HG03139 (cell line): ENCODE results near the gene LTB.
"Not testable (repeated sequence)": the region's sequence is repeated elsewhere in the genome, so short reads cannot be mapped to it uniquely, and the experiment has no call there.

ENCODE experiments used
- ATAC-seq: cut with Tn5 transposase; IDR thresholded peaks from one replicate; pipeline ENCODE4 v1.9.1; 2021; ENCODE audit not compliant: unreplicated experiment

LTB gene

GRCh38 chr6:31609519-31610406, 27.5 kb upstream of the LTB start:
- no peak for ATAC-seq

DNA sequence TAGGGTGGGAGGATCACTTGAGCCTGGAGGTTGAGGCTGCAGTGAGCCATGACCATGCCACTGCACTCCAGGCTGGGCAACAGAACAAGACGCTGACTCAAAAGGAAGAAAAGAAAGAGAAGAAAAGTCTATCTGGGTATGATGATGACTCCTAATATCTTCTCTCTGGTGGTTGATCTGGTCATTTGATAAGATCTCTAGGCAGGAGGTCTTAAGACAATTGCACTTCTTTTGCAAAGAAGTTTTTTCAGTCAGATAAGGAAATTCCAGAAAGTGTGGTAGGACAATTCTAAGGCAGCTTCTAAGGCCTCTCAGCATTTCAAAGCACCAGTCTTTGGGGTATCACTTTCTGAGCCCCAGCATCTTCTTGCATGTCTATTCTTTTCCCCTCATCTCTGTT, 25.1 kb upstream of the LTB start:
- ATAC-seq = no peak

- no peak for ATAC-seq
Observed at GRCh38 chr6:31597006-31597405, 14.8 kb upstream of the LTB start.

DNA sequence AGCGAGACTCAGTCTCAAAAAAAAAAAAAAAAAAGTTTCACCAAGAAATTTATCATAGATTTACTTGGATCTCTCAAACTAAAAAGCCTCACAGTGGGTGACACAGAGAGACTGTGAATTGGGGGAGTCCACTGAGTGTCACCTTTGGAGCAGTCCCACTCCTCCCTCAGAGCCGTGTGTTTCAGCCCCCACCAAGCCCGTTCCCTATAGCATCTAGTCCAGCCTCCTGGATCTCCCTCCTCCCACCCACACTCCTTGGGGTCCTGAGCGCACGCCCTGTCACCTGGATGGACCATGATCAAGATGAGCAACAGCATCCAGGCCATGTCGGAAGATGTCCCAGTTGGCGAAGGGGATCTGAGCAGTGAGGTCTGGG, 10.2 kb upstream of the LTB start:
- no peak for ATAC-seq

DNA sequence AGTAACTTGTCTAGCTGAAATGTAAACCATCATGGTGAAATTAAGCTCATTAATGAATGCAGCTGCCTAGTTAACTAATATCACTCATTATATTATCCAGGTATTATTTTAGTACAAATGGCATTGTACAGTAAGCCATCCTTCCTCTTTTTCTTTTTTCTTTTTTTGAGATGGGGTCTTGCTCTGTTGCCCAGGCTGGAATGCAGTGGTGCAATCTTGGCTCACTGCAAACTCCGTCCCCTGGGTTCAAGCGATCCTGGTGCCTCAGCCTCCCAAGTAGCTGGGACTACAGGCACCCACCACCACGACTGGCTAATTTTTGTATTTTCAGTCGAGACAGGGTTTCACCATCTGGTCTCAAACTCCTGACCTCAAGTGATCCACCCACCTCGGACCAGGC, 8.5 kb upstream of the LTB start:
- ATAC-seq = not testable (repeated sequence)

- ATAC-seq = no peak
Observed at GRCh38 chr6:31588871-31589650, 6.8 kb upstream of the LTB start.

DNA sequence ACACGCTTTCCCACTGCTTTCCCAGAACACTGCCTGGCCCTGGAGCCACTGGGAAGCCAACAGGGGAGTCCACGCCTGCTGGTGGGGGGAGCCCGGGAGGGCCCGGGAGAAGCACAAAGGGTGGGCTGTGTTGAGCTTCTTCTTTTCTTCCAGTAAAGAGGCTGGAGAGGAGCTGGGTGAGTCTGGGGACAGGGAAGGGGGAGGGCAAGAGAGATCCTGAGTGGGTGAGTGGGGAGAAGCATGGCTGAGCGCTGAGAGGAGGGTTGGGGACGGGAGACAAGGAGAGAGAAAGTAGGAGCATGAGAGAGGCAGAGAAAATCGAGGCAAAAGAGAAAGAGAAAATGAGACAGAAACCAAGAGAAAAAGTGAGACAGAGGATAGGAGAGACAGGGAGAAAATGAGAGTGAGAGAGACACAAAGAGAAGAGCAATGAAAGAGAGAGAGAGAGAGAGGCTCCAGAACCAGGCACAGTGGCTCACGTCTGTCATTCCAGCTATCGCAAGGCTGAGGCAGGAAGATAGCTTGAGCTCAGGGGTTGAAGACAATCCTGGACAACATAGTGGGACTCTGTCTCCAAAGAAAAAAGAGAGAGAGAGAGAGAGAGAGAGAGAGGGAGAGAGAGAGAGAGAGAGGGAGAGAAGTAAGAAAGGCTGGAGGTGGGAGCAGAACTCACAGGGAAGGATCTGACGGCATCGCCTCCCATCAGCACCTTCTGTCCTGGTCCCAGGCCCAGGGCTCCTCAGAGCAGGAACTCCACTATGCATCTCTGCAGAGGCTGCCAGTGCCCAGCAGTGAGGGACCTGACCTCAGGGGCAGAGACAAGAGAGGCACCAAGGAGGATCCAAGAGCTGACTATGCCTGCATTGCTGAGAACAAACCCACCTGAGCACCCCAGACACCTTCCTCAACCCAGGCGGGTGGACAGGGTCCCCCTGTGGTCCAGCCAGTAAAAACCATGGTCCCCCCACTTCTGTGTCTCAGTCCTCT, 5.9 kb upstream of the LTB start:
- ATAC-seq = no peak

- ATAC-seq = no peak
Observed at GRCh38 chr6:31586599-31587281, 4.5 kb upstream of the LTB start.

- ATAC-seq = no peak
Observed at GRCh38 chr6:31586008-31586407, 3.8 kb upstream of the LTB start, which contains the start of gene LST1. LST1 (plus strand) TSS chr6:31586277; CDS start chr6:31587300, 1,023 bp downstream.

GRCh38 chr6:31585491-31585890, 3.3 kb upstream of the LTB start:
- no peak for ATAC-seq

DNA sequence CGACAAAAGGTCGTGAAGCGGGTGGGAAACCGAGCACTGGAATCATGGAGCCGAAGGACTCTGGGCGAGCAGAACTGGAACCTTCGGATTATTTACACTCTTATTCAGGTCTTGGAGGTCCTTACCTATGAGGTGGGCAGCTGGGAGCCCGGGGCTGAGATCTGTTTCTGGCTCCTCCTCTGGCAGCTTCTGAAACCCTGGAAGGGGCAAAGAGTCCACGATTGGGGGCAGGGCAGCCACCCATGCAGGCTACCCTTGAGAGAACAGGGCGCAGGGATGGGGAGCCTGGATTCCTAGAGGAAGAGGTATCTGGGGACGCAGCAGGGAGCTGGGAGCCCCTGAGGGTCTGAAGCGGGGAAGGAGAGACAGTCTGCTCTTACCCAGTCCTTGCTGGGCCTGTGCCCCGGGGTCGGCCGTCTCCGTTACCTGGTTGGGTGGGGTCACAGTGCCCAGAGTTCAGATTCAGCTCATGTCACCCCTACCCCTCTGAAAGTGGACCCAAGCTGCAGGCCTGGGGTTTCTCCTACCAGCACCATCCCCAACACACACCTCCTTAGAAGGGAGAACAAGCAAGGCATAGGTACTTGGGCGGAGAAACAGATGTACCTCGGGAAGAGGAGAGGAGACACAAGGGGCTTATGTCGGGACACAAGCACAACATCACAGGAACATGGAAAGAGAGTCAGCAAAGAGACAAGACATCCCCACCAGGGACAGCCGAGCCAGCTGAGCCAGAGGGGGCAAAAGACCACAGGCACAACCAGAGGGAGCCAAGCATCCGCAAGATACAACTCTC, 592 bp downstream of the LTB start:
- no peak for ATAC-seq

DNA sequence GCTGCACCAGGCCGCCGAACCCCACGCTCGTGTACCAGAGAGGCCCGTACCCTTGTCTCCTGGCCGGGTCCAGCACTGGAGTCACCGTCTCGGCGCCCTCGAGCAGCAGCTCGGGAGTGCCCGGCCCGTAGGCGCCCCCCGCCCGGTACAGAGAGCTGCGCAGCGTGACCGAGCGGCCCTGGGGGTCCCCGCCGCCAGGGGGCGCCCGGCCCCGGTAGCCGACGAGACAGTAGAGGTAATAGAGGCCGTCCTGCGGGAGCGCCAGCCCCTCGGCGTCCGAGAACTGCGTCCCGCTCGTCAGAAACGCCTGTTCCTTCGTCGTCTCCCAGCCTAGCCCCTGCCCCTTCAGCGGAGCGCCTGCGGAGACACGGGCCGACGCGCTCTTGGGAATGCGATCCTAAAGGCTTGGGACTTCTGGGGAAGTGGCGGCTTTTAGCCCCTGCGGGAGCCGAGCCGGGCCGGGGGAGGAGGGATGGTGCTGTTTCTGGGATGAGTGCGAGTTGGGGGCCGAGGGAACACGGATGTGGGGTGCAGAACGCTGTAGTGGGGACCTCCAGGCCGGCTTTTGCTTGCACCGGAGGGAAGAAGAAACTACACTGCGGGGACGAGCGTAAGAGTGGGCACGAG, 1.3 kb downstream of the LTB start:
- no peak for ATAC-seq

- no peak for ATAC-seq
Observed at GRCh38 chr6:31580438-31580740, 1.8 kb downstream of the LTB start.

DNA sequence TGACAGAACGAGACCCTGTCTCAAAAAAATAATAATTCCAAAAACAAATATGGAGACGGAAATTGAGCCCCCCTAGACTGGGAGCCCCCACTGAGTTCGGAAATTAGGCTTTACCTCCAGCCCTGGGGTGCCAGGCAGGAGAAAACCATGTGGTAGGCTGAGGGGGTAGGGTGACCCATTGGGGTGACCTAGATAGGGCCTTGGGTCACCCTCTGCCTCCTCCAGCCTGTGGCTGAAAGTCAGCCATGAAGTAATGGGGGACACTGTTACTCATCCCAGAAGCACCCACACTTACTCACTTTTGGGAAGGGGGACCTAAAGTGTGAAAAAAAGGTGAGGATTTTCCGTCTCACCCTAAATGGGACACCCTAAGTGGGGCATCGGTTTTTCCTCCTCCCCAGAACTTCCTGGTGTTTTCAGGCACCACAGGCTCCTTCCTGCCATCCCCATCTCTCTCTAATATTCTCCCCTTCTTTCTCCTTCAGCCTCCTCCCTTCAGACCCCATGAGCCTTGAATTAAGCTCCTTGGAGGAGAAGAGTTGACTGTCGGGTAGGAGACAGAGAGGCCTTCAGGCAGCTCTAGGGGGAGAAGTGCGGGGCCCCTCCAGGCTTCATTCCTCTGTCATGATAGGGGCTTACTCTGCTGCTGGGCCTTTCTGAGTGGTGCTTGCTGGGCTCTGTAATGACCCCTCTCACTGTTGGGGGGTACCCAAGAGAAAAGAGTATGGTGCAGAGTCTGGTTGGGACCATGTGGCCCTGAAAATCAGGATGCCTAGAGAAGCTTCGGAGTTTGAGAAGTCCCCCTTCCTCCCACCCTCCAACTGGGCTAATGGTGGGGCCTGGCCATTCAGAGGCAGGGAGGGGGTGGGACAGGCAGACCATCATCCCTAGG, 2.4 kb downstream of the LTB start:
- no peak for ATAC-seq

DNA sequence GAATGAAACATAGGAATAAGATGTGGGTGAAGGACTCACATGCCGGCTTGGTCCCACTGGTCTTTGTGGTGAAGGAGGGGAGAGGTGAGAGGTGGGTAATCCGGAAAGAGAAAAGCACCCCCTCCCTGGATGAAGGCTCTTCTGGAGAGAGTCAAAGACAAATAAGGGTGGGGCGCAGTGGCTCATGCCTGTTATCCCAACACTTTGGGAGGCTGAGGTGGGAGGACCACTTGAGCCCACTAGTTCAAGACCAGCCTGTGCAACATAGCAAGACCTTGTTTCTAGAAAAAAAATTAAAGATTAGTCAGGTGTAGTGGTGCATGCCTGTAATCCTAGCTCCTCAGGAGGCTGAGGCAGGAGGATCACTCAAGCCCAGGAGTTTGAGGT, 3.1 kb downstream of the LTB start:
- no peak for ATAC-seq

- ATAC-seq = no peak
Observed at GRCh38 chr6:31578184-31579118, 3.8 kb downstream of the LTB start.

- ATAC-seq = no peak
Observed at GRCh38 chr6:31577579-31577966, 4.7 kb downstream of the LTB start.
